ENCODE measurements around the gene TTC23.
"Not testable (repeated sequence)": the region's sequence is repeated elsewhere in the genome, so short reads cannot be mapped to it uniquely, and the experiment has no call there.

Gene TTC23

DNA sequence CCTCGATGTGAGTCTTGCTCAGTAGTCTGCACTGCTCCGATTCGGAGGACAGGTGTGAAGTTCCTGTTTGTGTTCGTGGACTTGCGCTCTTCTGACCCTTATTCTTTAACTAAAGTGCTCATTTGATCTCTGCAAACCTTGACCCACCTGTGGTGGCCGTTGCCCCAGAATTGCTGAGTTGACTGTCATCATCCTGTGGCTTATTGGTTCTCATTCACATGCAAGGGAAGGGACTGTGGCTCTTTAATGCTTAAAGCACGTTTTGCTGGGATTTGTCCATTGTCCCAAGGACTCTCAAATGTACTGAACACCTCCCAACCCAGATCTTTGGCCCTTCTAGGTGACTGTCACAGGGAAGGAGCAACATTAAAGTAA lies 131.1 kb downstream of the TTC23 start:
- no peak for DNase-seq

DNA sequence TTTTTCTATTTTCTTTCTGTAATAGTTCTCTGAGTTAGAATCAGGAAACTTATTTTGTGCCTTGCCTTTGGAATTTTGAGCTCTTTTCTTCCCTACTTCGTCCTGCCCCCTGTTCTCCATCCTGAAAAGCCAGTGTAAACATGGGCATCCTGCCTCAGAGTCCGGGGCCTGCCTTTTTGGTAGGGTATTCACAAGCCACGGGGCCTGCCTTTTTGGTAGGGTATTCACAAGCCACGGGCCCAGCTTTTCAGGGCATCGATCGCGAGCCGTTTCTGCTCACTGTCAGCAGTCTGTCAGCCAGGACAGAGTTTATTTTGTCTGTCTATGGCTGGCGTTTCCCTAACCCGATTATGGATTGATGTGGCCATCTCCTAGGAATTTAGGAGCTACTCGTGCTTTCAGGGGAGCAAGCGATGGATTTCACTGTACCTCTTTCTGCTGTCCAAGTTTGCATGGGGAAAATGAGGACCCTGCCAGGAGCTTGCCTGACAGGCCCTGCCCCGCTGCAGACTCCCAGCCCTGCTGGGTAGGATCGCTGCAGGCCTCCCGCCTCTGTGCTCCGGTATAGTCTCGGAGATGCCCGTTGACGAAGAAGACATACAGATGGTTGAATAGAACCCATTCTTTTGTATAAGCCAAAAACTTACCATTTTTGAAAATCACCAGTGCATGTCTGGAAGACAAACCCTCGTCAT lies 131.7 kb downstream of the TTC23 start:
- DNase-seq, result no peak

- DNase-seq, result no peak
These were observed 132.3 kb downstream of the TTC23 start for GRCh38 chr15:99117111-99117510.

DNA sequence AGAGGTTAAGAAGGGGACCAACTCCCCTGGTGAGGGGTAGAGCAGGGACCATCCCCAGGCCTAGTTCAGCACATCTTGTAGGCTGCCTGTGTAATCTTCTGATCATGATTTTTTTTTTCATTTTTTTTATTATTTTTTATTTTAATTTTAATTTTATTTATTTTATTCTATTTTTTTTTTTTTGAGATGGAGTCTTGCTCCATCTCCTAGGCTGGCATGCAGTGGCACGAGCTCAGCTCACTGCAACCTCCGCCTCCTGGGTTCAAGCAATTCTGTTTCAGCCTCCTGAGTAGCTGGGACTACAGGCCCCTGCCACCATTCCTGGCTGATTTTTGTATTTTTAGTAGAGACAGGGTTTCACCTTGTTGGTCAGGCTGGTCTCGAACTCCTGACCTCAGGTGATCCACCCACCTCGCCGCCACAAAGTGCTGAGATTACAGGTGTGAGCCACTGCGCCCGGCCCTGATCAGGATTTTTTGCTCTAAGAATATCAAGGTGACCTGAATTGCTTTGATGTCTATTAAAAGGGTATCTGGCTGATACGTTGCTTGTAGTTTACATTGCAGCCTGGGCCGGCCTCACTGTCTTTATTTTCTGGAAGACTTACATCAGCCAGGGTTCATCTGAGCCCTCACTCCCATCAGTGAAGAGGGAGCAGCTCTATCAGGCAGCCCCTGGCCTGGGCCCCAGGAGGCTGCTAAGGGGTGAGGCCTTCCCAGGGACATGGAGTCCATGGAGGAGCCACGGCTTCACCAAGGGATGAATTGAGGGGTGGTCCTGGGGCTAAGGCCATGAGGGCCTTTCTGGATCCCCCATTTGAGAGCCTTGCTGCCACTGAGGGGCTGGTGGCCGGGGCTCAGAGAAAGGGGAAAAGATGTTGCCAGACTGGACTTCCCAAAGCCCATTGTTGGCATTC lies 133.8 kb downstream of the TTC23 start:
- no peak for DNase-seq

- DNase-seq, result no peak
These were observed 134.7 kb downstream of the TTC23 start for GRCh38 chr15:99114511-99115299.

DNA sequence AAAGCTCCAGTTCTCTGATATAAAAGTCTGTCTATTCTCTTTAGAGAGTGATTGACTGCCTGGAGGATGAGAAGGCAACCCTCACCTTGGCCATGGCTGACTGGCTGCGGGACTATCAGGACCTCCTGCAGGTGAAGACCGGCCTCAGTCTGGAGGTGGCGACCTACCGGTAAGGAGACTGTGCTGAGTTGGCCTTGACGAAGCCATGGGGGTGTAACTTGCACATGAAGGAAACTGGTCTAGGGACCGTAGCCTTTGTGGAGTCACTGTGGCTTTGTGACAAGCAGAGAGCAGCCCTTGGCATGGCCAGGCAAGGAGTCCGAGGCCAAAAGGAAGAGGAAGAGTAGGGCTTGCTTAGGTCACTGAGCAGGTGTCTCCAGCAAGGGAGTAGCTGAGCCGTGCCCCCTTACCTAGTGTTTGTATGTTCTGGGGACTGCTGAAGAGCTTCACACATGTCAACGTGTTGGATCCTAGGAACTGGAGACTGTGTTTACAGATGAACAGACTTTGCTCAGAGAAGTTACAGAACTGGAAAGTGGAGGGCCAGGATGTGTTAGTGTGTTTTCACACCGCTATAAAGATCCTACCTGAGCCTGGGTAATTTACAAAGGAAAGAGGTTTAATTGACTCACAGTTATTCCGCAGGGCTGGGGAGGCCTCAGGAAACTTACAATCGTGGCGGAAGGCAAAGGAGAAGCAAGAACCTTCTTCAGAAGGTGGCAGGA lies 135.7 kb downstream of the TTC23 start:
- DNase-seq, result no peak

DNA sequence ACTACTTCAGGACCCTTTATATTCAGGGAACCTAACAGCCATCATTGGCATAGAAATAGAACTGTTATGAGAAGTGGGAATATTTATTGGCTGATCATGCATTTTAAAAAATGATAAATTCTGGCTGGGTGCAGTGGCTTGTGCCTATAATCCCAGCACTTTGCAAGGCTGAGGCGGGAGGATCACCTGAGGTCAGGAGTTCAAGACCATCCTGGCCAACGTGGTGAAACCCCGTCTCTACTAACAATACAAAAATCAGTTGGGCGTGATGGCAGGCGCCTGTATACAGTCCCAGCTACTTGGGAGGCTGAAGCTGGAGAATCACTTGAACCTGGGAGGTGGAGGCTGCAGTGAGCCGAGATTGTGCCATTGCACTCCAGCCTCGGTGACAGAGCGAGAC lies 137.7 kb downstream of the TTC23 start:
- DNase-seq, result not testable (repeated sequence)

DNA sequence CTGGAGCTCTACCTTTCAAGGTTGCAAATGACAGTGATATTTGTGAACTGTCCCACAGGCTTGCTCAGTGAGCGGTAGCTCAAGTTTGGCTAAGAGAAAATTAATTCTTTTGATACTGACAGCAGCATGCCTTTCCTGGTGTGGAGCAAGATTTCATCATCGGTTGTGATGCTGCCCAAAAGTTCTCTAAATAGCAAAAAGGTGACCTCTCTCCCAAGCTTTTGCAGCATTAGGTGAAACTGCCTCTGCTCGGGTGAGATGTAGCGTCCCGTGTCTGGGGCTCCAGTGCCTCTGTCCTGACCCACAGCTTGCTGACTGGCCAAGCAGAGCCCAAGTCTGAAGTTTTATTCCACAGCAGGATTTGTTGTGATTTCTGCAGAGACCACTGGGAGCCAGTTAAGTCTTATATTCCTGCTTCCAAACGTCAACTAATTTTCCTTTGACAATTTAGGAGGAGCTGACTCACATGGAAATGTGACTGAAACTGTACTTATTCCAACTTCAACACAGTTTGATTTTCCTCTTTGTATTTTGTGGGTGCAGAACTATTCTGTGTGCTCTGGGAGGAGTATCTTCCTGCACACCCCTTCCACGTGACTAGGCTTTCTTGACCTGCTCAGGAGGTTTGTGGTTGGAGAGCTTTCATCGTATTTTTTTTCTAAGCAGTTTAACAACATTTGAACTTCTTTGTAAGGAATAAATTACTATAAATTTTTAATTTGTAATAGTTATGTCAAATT lies 138.6 kb downstream of the TTC23 start:
- DNase-seq, result no peak

GRCh38 chr15:99110093-99110492 lies 139.3 kb downstream of the TTC23 start:
- DNase-seq, result no peak

DNA sequence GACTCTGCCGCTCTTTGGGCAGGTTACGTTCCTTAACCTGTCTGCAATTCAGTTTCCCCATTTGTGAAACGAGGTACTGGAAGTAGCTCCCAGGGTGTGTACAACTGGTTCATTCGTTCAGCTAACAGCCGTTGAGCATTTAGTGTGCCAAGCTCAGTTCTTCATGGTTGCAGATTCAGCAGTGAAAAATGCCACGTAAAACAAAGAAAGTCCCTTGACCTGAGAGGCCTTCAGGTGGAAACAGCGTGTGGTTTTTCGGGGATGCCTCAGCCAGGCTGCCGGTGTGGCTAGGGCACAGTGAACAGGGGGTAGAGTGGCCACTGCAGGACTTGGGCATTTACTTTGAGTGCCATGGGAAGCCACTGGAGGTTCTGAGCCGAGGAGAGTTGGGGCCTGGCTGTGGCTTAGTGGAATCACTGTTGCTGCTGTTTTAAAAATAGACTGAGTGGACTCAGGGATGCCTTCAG lies 139.8 kb downstream of the TTC23 start:
- no peak for DNase-seq

DNA sequence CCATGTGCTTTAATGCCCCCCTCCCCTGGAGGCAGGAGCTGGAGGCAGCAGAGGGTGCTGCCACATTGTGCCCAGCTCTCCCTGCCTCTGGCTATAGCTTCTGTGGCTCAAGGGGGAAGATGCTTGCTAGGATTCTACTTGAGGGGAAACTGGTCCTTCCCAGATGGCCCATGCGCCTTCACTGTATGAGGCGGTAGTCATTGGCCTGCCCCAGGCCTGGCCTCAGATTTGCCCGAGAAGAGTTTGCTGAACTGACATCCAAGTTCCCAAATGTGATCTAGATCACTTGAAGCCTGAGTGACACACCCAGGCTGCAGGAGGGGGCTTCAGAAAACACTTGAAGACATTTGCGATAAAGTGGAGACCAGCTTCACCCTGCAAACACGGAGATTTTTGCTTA lies 140.4 kb downstream of the TTC23 start:
- no peak for DNase-seq

- DNase-seq, result no peak
These were observed 142.8 kb downstream of the TTC23 start for GRCh38 chr15:99106417-99107220.

DNA sequence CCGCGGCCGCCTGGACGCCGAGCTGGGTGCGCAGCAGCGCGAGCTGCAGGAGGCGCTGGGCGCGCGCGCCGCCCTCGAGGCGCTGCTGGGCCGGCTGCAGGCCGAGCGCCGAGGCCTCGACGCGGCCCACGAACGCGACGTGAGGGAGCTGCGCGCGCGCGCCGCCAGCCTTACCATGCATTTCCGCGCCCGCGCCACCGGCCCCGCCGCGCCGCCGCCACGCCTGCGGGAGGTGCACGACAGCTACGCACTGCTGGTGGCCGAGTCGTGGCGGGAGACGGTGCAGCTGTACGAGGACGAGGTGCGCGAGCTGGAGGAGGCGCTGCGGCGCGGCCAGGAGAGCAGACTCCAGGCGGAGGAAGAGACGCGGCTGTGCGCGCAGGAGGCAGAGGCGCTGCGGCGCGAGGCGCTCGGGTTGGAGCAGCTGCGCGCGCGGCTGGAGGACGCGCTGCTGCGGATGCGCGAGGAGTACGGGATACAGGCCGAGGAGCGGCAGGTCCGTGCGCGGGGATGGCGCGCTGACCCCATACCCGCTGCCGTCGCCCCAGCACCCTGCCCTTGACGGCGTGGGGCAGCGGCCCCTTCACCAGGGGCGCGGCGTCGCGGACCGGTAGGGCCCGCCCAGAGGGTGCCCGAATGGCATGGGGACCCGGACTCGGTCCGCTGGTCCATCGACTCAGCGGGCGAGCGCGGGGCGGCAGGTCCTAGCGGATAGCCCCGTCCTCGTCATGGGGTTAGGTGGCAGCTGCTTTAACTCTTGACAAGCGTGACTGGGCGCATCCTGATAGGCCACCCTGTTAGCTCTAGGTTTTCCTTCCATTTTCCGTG lies 143.7 kb downstream of the TTC23 start:
- DNase-seq, result peak; percentile 9

GRCh38 chr15:99104788-99105513 lies 144.4 kb downstream of the TTC23 start, which contains the start of gene SYNM:
Gene SYNM, plus strand, starts transcription at chr15:99105080. Its CDS starts 120 bp downstream, at chr15:99105200.
- no peak for DNase-seq

- no peak for DNase-seq
These were observed 146.1 kb downstream of the TTC23 start for GRCh38 chr15:99103279-99103678.

DNA sequence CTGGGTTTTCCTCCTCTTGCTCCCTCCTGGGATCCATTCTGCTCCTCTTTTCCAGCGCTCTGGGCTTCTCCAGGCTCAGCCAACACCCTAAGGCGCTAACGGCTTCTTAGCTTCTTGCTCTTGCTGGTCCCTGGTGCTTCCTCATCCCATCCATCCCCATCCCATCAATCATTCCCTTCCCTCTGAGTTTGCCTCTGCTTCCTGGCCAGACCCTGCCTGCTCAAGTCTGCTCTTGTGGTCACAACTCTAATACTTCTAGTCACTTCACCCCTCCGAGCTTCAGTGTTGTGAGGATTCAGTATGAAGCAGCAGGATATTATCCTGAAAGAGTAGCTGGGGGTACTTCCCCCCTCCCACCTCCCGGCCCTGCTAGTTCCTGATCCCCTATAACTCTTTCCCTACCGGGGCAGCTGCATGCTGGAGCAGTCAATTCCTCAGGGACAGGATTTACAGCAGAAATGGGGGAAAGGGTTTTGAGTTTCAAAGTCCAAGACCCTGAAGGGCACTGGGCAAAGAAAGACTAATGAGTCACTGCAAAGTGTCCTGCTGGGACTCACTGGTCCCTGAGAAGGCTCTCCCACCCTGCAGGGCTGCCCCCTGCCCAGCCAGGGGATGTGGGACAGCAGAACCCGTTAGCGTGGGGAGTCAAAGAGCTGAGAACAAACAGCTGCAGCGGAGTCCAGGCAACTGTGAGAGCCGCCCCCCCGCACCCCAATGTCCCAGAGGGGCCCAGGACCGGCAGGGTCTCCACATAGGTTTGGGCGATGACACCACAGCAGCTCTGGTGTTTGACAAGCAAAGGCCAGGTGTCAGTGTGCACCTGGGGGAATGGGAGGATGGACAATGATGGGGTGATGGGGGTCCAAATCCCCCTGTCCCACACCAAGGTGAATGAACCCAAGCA lies 146.8 kb downstream of the TTC23 start:
- DNase-seq, result no peak

- no peak for DNase-seq
These were observed 147.9 kb downstream of the TTC23 start for GRCh38 chr15:99101501-99101900.
